K562 (cell line): ENCODE data around the gene NYAP2. TPM values are rescaled to one million over a fixed set of nuclear protein-coding genes. Genes with fewer than 3 reads are reported as not detected.
A peak's percentile ranks its signal among the peaks of the same experiment; 100 is the strongest.

Source experiments
- ATAC-seq: fragments of 200-7000 bp; cut with Tn5 transposase; 3 replicates; pipeline ENCODE4 v1.9.1; 2020; ENCODE audit warnings: moderate library complexity
- BruUV-seq: library from RNA; stranded (reverse); fragments of 400-500 nt; replicated peaks from 2 replicates; lab custom pipeline; 2021; lab: Mats Ljungman, UMichigan
- CTCF ChIA-PET: fragments of 300-600 bp; formaldehyde crosslinking; extraction: SDS; loops from one replicate; lab custom pipeline; 2021; ENCODE audit warnings: low intra/inter-chr PET ratio; lab: Yijun Ruan, JAX
- POLR2A ChIA-PET: fragments of 300-600, 350-650 bp; sonication (Branson Sonifier 250); formaldehyde crosslinking; extraction: SDS; loops from one replicate; lab custom pipeline; 2021; ENCODE audit warnings: antibody characterized with exemption, inconsistent platforms; lab: Yijun Ruan, JAX
- DNase-seq, 4 experiments: peaks; one replicate each; pipeline versions ENCODE4 v3.0.0 to v3.0.0-alpha.2; 2011 to 2018; ENCODE audit warnings: low spot score in 3 of 4, mixed read lengths in 3 of 4; ENCODE audit errors: extremely low read depth in 1 of 4
- FAIRE-seq: peaks from 2 replicates; lab custom pipeline; 2011; peaks lifted over from hg19 to GRCh38; lab: Jason Lieb, UNC
- H2AFZ ChIP-seq: 2 replicates; pipeline ENCODE4 v1.6.0; 2011; ENCODE audit warnings: low read depth, low read length, control low read depth, inconsistent platforms
- H3K27ac ChIP-seq: fragments of 200-600 bp; 3 replicates; pipeline ENCODE4 v1.8.0; 2011; ENCODE audit warnings: low read depth, mild to moderate bottlenecking, control low read depth, inconsistent platforms, low read length, moderate library complexity, mixed read lengths; ENCODE audit errors: extremely low read depth
- H3K27me3 ChIP-seq, 2 experiments: fragments of 300-600 bp in 1 of 2; 2 replicates in 1 of 2; 3 replicates in 1 of 2; pipeline versions ENCODE4 v1.6.0 to v1.8.0; 2011; ENCODE audit warnings: inconsistent platforms in 2 of 2, low read length in 2 of 2, mild to moderate bottlenecking in 1 of 2, mixed read lengths in 1 of 2, moderate library complexity in 1 of 2; ENCODE audit not compliant: control insufficient read depth in 2 of 2, insufficient read depth in 2 of 2
- H3K36me3 ChIP-seq: fragments of 300-600 bp; 3 replicates; pipeline ENCODE4 v1.8.0; 2011; ENCODE audit warnings: mild to moderate bottlenecking, low read length, inconsistent platforms; ENCODE audit not compliant: control insufficient read depth, insufficient read depth
- H3K4me1 ChIP-seq, 2 experiments: fragments of 200-600 bp in 1 of 2; replicated peaks in 1 of 2; 2 replicates in 1 of 2; 3 replicates in 1 of 2; pipeline versions ENCODE4 v1.5.1 to v1.8.0; 2011; ENCODE audit warnings: inconsistent platforms in 2 of 2, low read length in 2 of 2, mild to moderate bottlenecking in 1 of 2, mixed read lengths in 1 of 2, moderate library complexity in 1 of 2; ENCODE audit not compliant: control insufficient read depth in 2 of 2, insufficient read depth in 2 of 2
- H3K4me2 ChIP-seq: 2 replicates; pipeline ENCODE4 v1.6.1; 2011; ENCODE audit warnings: low read length, control low read depth, inconsistent platforms, mixed read lengths; ENCODE audit not compliant: insufficient read depth
- H3K4me3 ChIP-seq: fragments of 200-600 bp; sonication (generic), shearing (Covaris generic); 2 replicates; pipeline ENCODE4 v1.5.1; 2016; ENCODE audit warnings: control low read depth, inconsistent platforms
- H3K79me2 ChIP-seq: fragments of 200-600 bp; 3 replicates; pipeline ENCODE4 v1.8.0; 2011; ENCODE audit warnings: low read length, inconsistent platforms; ENCODE audit not compliant: control insufficient read depth, insufficient read depth
- H3K9ac ChIP-seq, 2 experiments: 2 replicates each; pipeline versions ENCODE4 v1.6.0 to v1.6.1; 2011; ENCODE audit warnings: low read depth in 2 of 2, low read length in 2 of 2, control low read depth in 1 of 2, inconsistent platforms in 1 of 2, mild to moderate bottlenecking in 1 of 2, mixed read lengths in 1 of 2; ENCODE audit not compliant: insufficient read depth in 1 of 2
- H3K9me1 ChIP-seq: one replicate; pipeline ENCODE4 v1.6.0; 2011; ENCODE audit warnings: inconsistent platforms, mild to moderate bottlenecking, low read length, moderate library complexity; ENCODE audit not compliant: control insufficient read depth, insufficient read depth
- H3K9me3 ChIP-seq: replicated peaks from 2 replicates; pipeline ENCODE4 v1.5.1; 2011; ENCODE audit warnings: low read depth, low read length, inconsistent platforms; ENCODE audit not compliant: control insufficient read depth, insufficient read depth
- H4K20me1 ChIP-seq: replicated peaks from 2 replicates; pipeline ENCODE4 v1.6.1; 2011; ENCODE audit warnings: low read length, inconsistent platforms, mixed read lengths; ENCODE audit not compliant: control insufficient read depth, insufficient read depth
- DIDO1 ChIP-seq: fragments of 450-650 bp; IDR thresholded peaks from 2 replicates; pipeline ENCODE4 v1.6.1; 2016; ENCODE audit warnings: low read depth, missing biosample characterization, missing genetic modification characterization
- ELF4 ChIP-seq: fragments of 450-650 bp; formaldehyde crosslinking; IDR thresholded peaks from 2 replicates; pipeline ENCODE4 v1.4.0; 2022; ENCODE audit warnings: missing genetic modification characterization
- ETS2 ChIP-seq: IDR thresholded peaks from 2 replicates; pipeline ENCODE4 v1.6.1; 2016; ENCODE audit warnings: borderline replicate concordance, missing genetic modification characterization, mild to moderate bottlenecking, moderate library complexity, missing compliant biosample characterization; ENCODE audit not compliant: poor library complexity, severe bottlenecking
- EZH2 ChIP-seq: IDR thresholded peaks from 2 replicates; pipeline ENCODE4 v1.6.1; 2012; ENCODE audit warnings: low read depth, mild to moderate bottlenecking, inconsistent platforms, low read length, borderline replicate concordance
- JUND ChIP-seq, 2 experiments: IDR thresholded peaks; 2 replicates in 1 of 2; 3 replicates in 1 of 2; pipeline ENCODE4 v1.6.1; 2011; ENCODE audit warnings: borderline replicate concordance in 2 of 2, low read depth in 2 of 2, low read length in 2 of 2, improper control_type of control experiment in 1 of 2, missing biosample characterization in 1 of 2, missing genetic modification characterization in 1 of 2, missing genetic modification reagents in 1 of 2
- NFXL1 ChIP-seq: fragments of 450-650 bp; formaldehyde crosslinking; IDR thresholded peaks from 2 replicates; pipeline ENCODE4 v1.4.0; 2021; ENCODE audit warnings: mild to moderate bottlenecking
- NFYB ChIP-seq: IDR thresholded peaks from 2 replicates; pipeline ENCODE4 v1.6.1; 2011; ENCODE audit warnings: mild to moderate bottlenecking, moderate library complexity; ENCODE audit not compliant: insufficient read length; ENCODE audit errors: extremely low read depth
- RFX1 ChIP-seq: fragments of 450-650 bp; IDR thresholded peaks from 2 replicates; pipeline ENCODE4 v1.6.1; 2016; ENCODE audit warnings: mild to moderate bottlenecking, moderate library complexity
- ZNF764 ChIP-seq: fragments of 250-450 bp; sonication (Bioruptor Pico); IDR thresholded peaks from 2 replicates; pipeline ENCODE4 v1.4.0; 2020; ENCODE audit warnings: low read depth, mild to moderate bottlenecking, moderate library complexity
- WGBS: fragments of 100-300 bp; shearing (Covaris generic); methylation state at CpG from one replicate; pipeline ENCODE4 v1.1.6; 2016; ENCODE audit warnings: low coverage, mixed read lengths; ENCODE audit not compliant: insufficient coverage; ENCODE audit errors: missing lambda C conversion rate; 5-methylcytosine and 5-hydroxymethylcytosine counted together
- in situ Hi-C: fragments of 300-500 bp; cut with MboI; formaldehyde crosslinking; loops from 4 replicates; pipeline ENCODE4 v1.15.0; 2018; ENCODE audit warnings: inconsistent platforms, mixed read lengths
- intact Hi-C: fragments of 100-400 bp; cut with micrococcal nuclease; formaldehyde crosslinking; loops from 2 replicates; pipeline ENCODE4 v1.14.2; 2022
- polyA plus RNA-seq, 8 experiments: library from polyadenylated mRNA; depleted of rRNA in 4 of 8; stranded (reverse) in 5 of 8; unstranded in 3 of 8; fragments of >200 nt; fragmentation: Nextera tagmentation in 2 of 8; fragmentation: Illumina TruSeq in 1 of 8; extraction: Ambion mirVana in 2 of 8; extraction: Trizol in 1 of 8; gene quantifications; 2 replicates each; pipeline versions ENCODE4 v1.2.1 to v1.2.3, GENCODE V29; 2011 to 2014; ENCODE audit warnings: inconsistent platforms in 1 of 8, missing spikeins in 1 of 8
- total RNA-seq, 7 experiments: library from RNA; depleted of rRNA in 6 of 7; stranded (reverse); fragments of >200 nt in 6 of 7; fragmentation: Illumina TruSeq in 2 of 7; extraction: Trizol in 2 of 7; gene quantifications; 2 replicates each; pipeline versions ENCODE4 v1.2.1 to v1.2.3, GENCODE V29; 2011 to 2021; ENCODE audit warnings: low replicate concordance in 1 of 7
- TF ChIP-seq, protein P1 (sequence below): sonication (generic); formaldehyde crosslinking; IDR thresholded peaks from 2 replicates; pipeline ENCODE4 v1.5.0; 2020; ENCODE audit warnings: missing genetic modification reagents
- TF ChIP-seq, protein P2 (sequence below), 2 experiments: fragments of 200-800 bp in 1 of 2; sonication (Bioruptor generic) in 1 of 2; sonication (generic) in 1 of 2; formaldehyde crosslinking in 1 of 2; IDR thresholded peaks in 1 of 2; conservative IDR thresholded peaks in 1 of 2; 2 replicates each; pipeline versions ENCODE4 v1.5.0 to v1.6.1; 2016 to 2020; ENCODE audit warnings: missing compliant biosample characterization in 1 of 2, missing genetic modification characterization in 1 of 2, missing genetic modification reagents in 1 of 2
- TF ChIP-seq, protein P3 (sequence below): sonication (generic); formaldehyde crosslinking; IDR thresholded peaks from 2 replicates; pipeline ENCODE4 v1.8.1; 2023; ENCODE audit warnings: mild to moderate bottlenecking, missing genetic modification reagents

Gene NYAP2
- total and polyA plus RNA-seq, 9 of the 15 experiments (the other 6 are each of a cell fraction or from before 2014, with no cell fraction given), result 0.03 to 0.04 (median 0.04) TPM; not detected in 3

DNA sequence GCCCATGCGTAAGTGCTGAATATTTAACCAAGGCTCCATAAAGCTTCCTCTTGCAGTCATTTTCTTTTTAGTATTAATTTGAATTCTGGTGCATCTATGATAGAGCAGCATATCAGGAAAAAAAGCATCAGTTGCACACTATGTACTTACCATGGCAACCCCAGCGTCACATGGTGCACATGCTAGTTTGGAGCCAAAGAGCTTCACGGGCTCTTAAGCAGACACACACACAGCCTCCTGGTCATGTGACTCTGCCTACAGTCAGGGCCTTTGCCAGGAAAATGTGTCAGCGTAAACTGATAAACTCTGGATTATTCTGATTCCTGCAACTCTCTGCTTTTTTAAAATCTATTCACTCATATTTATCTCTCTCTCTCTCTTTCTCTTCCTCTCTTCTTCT lies 30.2 kb downstream of the NYAP2 start (continued):
- TF ChIP-seq ELF4 (CRISPR knock-in tag) (no peak), JUND (IDR thresholded peaks at IDR 0.05; ENCODE audit: borderline replicate concordance, low read depth, low read length) (no peak), JUND (tag; IDR thresholded peaks at IDR 0.05; ENCODE audit: borderline replicate concordance, low read depth, low read length) (no peak), NFYB (no peak), ETS2 (tag) (no peak), RFX1 (peak; percentile 39; the same call in 1 of the 2 replicates), NFXL1 (CRISPR knock-in tag) (no peak)
- TF ChIP-seq, protein P1, sequence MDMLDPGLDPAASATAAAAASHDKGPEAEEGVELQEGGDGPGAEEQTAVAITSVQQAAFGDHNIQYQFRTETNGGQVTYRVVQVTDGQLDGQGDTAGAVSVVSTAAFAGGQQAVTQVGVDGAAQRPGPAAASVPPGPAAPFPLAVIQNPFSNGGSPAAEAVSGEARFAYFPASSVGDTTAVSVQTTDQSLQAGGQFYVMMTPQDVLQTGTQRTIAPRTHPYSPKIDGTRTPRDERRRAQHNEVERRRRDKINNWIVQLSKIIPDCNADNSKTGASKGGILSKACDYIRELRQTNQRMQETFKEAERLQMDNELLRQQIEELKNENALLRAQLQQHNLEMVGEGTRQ, result peak; percentile 53

DNA sequence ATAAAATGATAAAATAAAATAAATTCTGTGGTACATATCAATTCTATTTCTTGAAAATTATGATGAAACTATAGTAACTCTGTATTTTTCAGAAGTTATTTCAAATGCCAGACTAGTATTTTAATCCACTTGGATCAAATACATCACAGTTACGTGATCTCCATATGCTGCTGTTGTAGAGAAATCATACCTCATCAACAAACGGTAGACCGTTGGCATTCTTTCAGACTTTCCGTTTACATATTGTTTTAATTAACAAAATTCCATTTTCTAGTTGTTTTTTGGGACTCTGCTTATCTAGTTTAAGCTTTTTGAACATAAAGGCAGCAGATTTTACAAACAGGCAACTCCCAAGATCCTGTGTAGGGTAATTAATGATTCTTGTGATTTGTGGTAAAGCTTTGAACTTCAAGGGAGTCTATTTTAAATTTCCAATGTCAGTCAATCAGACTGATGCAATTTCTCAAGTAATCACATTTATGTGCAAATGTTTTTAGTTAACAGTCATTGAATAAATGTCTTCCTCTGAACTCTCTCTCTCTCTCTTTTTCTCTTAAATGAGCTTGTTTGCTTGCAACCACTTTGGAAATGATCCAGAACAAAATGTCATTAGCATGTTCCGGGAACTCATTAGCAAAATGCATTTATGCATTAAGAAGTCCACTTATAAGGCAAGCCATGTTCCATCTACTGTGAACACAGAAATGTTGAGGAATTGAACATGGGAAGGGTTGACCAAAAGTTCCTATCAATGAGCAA lies 31.8 kb downstream of the NYAP2 start:
- 21% methylated on average over 5 of the region's 5 CpGs for WGBS
- intact Hi-C loops, result no loop called here
- H3K4me2 ChIP-seq, result no peak overlapping the region
- no peaks in the 10 kb centered on the region for H3K27me3 ChIP-seq
- in situ Hi-C loops, result no loop called here
- H3K9me3 ChIP-seq, result no peaks in the 10 kb centered on the region
- H3K9ac ChIP-seq, result no peak overlapping the region
- no peaks in the 10 kb centered on the region for H3K9me1 ChIP-seq
- H3K4me3 ChIP-seq, result no peak overlapping the region
- ATAC-seq (no peak), DNase-seq (no peak), FAIRE-seq (no peak)
- H2AFZ ChIP-seq, result no peak overlapping the region
- no TSS peak for BruUV-seq
- no peaks in the 10 kb centered on the region for H3K4me1 ChIP-seq
- no peaks in the 10 kb centered on the region for H3K36me3 ChIP-seq
- POLR2A ChIA-PET, result no interaction called here
- H3K27ac ChIP-seq, result no peak overlapping the region
- no peaks in the 10 kb centered on the region for H3K79me2 ChIP-seq
- CTCF ChIA-PET, result no interaction called here
- H4K20me1 ChIP-seq, result no peaks in the 10 kb centered on the region
- TF ChIP-seq, protein P2, sequence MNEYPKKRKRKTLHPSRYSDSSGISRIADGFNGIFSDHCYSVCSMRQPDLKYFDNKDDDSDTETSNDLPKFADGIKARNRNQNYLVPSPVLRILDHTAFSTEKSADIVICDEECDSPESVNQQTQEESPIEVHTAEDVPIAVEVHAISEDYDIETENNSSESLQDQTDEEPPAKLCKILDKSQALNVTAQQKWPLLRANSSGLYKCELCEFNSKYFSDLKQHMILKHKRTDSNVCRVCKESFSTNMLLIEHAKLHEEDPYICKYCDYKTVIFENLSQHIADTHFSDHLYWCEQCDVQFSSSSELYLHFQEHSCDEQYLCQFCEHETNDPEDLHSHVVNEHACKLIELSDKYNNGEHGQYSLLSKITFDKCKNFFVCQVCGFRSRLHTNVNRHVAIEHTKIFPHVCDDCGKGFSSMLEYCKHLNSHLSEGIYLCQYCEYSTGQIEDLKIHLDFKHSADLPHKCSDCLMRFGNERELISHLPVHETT (CRISPR knock-in tag; conservative IDR thresholded peaks at IDR 0.05 in 1 of 2, IDR thresholded peaks at IDR 0.05 in 1 of 2), result no peak
- no peak for TF ChIP-seq ZNF764 (CRISPR knock-in tag)
- no peak for TF ChIP-seq EZH2
- TF ChIP-seq, protein P3, sequence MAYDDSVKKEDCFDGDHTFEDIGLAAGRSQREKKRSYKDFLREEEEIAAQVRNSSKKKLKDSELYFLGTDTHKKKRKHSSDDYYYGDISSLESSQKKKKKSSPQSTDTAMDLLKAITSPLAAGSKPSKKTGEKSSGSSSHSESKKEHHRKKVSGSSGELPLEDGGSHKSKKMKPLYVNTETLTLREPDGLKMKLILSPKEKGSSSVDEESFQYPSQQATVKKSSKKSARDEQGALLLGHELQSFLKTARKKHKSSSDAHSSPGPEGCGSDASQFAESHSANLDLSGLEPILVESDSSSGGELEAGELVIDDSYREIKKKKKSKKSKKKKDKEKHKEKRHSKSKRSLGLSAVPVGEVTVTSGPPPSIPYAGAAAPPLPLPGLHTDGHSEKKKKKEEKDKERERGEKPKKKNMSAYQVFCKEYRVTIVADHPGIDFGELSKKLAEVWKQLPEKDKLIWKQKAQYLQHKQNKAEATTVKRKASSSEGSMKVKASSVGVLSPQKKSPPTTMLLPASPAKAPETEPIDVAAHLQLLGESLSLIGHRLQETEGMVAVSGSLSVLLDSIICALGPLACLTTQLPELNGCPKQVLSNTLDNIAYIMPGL (CRISPR knock-in tag), result no peak
- no peak for TF ChIP-seq DIDO1 (tag)
